Gastrocnemius medialis (tissue), 4 donors: ENCODE data around the gene LGALS4. TPM values are rescaled to one million over a fixed set of nuclear protein-coding genes. Genes with fewer than 3 reads are reported as not detected.
"Not testable (repeated sequence)": the region's sequence is repeated elsewhere in the genome, so short reads cannot be mapped to it uniquely, and the experiment has no call there.

ENCODE experiments used
- ATAC-seq, 2 donors: fragments of 150-250 bp; one replicate each; pipeline ENCODE4 v1.9.1; 2016
- DNase-seq, 2 donors: peaks; one replicate each; pipeline ENCODE4 v3.0.0-alpha.2; 2019
- H3K27ac ChIP-seq, 4 donors: fragments of 200-600 bp; sonication (generic); 1 replicate in 1 of 4; 2 replicates in 3 of 4; pipeline ENCODE4 v1.5.1; 2016 to 2018; ENCODE audit warnings: mild to moderate bottlenecking in 2 of 4, moderate library complexity in 1 of 4
- H3K27me3 ChIP-seq, 3 donors: fragments of 200-600 bp; sonication (generic) in 2 of 3; 1 replicate in 1 of 3; 2 replicates in 2 of 3; pipeline versions ENCODE4 v1.5.1 to v1.6.0; 2016 to 2019; ENCODE audit warnings: mild to moderate bottlenecking in 1 of 3, moderate library complexity in 1 of 3
- H3K36me3 ChIP-seq, 2 donors: fragments of 200-600 bp; sonication (generic) in 1 of 2; one replicate each; pipeline ENCODE4 v1.5.1; 2017 to 2018
- H3K4me1 ChIP-seq, 2 donors: fragments of 200-600 bp; sonication (generic) in 1 of 2; one replicate each; pipeline ENCODE4 v1.5.1; 2016 to 2017; ENCODE audit warnings: mild to moderate bottlenecking in 2 of 2
- H3K4me3 ChIP-seq, 4 donors: fragments of 200-600 bp; sonication (generic) in 3 of 4; 1 replicate in 1 of 4; 2 replicates in 3 of 4; pipeline ENCODE4 v1.5.1; 2016 to 2019; ENCODE audit warnings: mild to moderate bottlenecking in 2 of 4
- H3K9me3 ChIP-seq, 3 donors: fragments of 200-600 bp; sonication (generic) in 2 of 3; 1 replicate in 1 of 3; 2 replicates in 2 of 3; pipeline ENCODE4 v1.5.1; 2016 to 2019
- CTCF ChIP-seq, 5 experiments: fragments of 450-650 bp in 3 of 5; fragments of 200-600 bp in 2 of 5; sonication (generic) in 2 of 5; IDR thresholded peaks in 4 of 5; conservative IDR thresholded peaks in 1 of 5; 1 replicate in 4 of 5; 2 replicates in 1 of 5; pipeline ENCODE4 v1.5.1; 2016 to 2019; ENCODE audit warnings: antibody characterized with exemption in 5 of 5, mild to moderate bottlenecking in 3 of 5, moderate library complexity in 3 of 5
- POLR2A ChIP-seq, 2 donors: fragments of 450-650 bp; IDR thresholded peaks; one replicate each; pipeline ENCODE4 v1.6.1; 2017; ENCODE audit warnings: antibody characterized with exemption in 2 of 2, mild to moderate bottlenecking in 2 of 2, moderate library complexity in 2 of 2
- in situ Hi-C, 4 donors: fragments of 200-750 bp; cut with MboI; loops; one replicate each; pipeline versions ENCODE4 v1.15.0 to v1.8.0; 2017; ENCODE audit warnings: low sequenced_read_pairs in 4 of 4
- intact Hi-C: fragments of 100-400 bp; cut with DNase I; formaldehyde crosslinking; loops from one replicate; pipeline ENCODE4 v1.15.1; 2023; ENCODE audit warnings: low total_unique reads
- total RNA-seq, 4 donors: library from RNA; depleted of rRNA; stranded (reverse); fragments of >200 nt; gene quantifications; one replicate each; pipeline versions ENCODE4 v1.1.0 to v1.2.3, GENCODE V29; 2016

The LGALS4 gene
- total RNA-seq, 4 donors from 2014 or later = 0.55 to 14.2 (median 1.2) TPM; not detected in 1

- in situ Hi-C loops (loop anchor here in 2 of 4 donors (10.0 to 25.0 kb wide), 3 partner anchors 74 to 444 kb away; partner anchors contain the start of genes ACTN4 (in 1 of the 2), GGN (in 1 of the 2) and SPRED3 (in 1 of the 2)), intact Hi-C loops (loop anchor here (1.0 to 10.0 kb wide), 7 partner anchors 18 to 574 kb away; partner anchors contain the start of genes HNRNPL, MRPS12, NFKBIB and RYR1)
- H3K4me1 ChIP-seq = peaks cover 49 to 60% of the 10 kb centered on the region in 2 donors
- DNase-seq (peak in 1 of 2 donors; percentile 81), ATAC-seq (peak; percentile 23 to 24)
- peak overlapping the region; percentile 91 to 100 (median 98) for H3K27ac ChIP-seq
- H3K4me3 ChIP-seq = peak overlapping the region; percentile 63 to 83 (median 74)
- H3K9me3 ChIP-seq = no peaks in the 10 kb centered on the region
- no peaks in the 10 kb centered on the region for H3K27me3 ChIP-seq
- peaks cover 0 to 34% of the 10 kb centered on the region in 2 donors for H3K36me3 ChIP-seq
- TF ChIP-seq CTCF (IDR thresholded peaks at IDR 0.05 in 4 of 5, conservative IDR thresholded peaks at IDR 0.05 in 1 of 5) (no peak), POLR2A (IDR thresholded peaks at IDR 0.05) (no peak)
Observed at GRCh38 chr19:38831142-38831605, 18.4 kb upstream of the LGALS4 start.

- Histone ChIP-seq H3K27ac (peak overlapping the region; percentile 91 to 100 (median 98)), H3K27me3 (no peaks in the 10 kb centered on the region), H3K36me3 (peaks cover 0 to 29% of the 10 kb centered on the region in 2 donors), H3K9me3 (no peaks in the 10 kb centered on the region), H3K4me3 (peak overlapping the region; percentile 63 to 83 (median 74)), H3K4me1 (peaks cover 48 to 62% of the 10 kb centered on the region in 2 donors)
- DNase-seq (no peak), ATAC-seq (no peak)
- intact Hi-C loops = loop anchor here (2.0 to 10.0 kb wide), 5 partner anchors 61 to 575 kb away; partner anchors contain the start of genes MRPS12, RYR1, SARS2 and ZFP36
- TF ChIP-seq CTCF (IDR thresholded peaks at IDR 0.05 in 4 of 5, conservative IDR thresholded peaks at IDR 0.05 in 1 of 5) = no peak
- no peak for TF ChIP-seq POLR2A (IDR thresholded peaks at IDR 0.05)
- in situ Hi-C loops = loop anchor here in 2 of 4 donors (10.0 to 25.0 kb wide), 3 partner anchors 75 to 443 kb away; partner anchors contain the start of genes ACTN4 (in 1 of the 2), GGN (in 1 of the 2) and SPRED3 (in 1 of the 2)
Observed at GRCh38 chr19:38830039-38830733, 17.4 kb upstream of the LGALS4 start.

- H3K27me3 ChIP-seq, DNase-seq, H3K9me3 ChIP-seq, H3K4me3 ChIP-seq, intact Hi-C loops, ATAC-seq: not testable (repeated sequence)
- peak overlapping the region in 3 of 4 donors; percentile 97 to 100 (median 98) for H3K27ac ChIP-seq
- peaks cover 0 to 29% of the 10 kb centered on the region in 2 donors for H3K36me3 ChIP-seq
- in situ Hi-C loops = loop anchor here in 1 of 4 donors (25.0 kb wide), 2 partner anchors 192 to 442 kb away; partner anchors contain the start of genes ACTN4, GGN and SPRED3
- H3K4me1 ChIP-seq = peaks cover 49 to 63% of the 10 kb centered on the region in 2 donors
Observed at GRCh38 chr19:38829203-38829602, 16.5 kb upstream of the LGALS4 start.

- in situ Hi-C loops (loop anchor here in 1 of 4 donors (25.0 kb wide), 2 partner anchors 190 to 440 kb away; partner anchors contain the start of genes ACTN4, GGN and SPRED3), intact Hi-C loops (no loop called here)
- ATAC-seq (no peak), DNase-seq (no peak)
- Histone ChIP-seq H3K27me3 (no peaks in the 10 kb centered on the region), H3K4me3 (no peak overlapping the region), H3K27ac (peak overlapping the region; percentile 30 to 72 (median 48)), H3K9me3 (no peaks in the 10 kb centered on the region), H3K4me1 (peaks cover 41 to 51% of the 10 kb centered on the region in 2 donors), H3K36me3 (peaks cover 0 to 38% of the 10 kb centered on the region in 2 donors)
- TF ChIP-seq POLR2A (IDR thresholded peaks at IDR 0.05) (no peak), CTCF (IDR thresholded peaks at IDR 0.05 in 4 of 5, conservative IDR thresholded peaks at IDR 0.05 in 1 of 5) (no peak)
Observed at GRCh38 chr19:38826856-38827551, 14.3 kb upstream of the LGALS4 start.

- in situ Hi-C loops = loop anchor here in 1 of 4 donors (25.0 kb wide), 2 partner anchors 189 to 439 kb away; partner anchors contain the start of genes ACTN4, GGN and SPRED3
Observed at GRCh38 chr19:38825936-38826335, 13.2 kb upstream of the LGALS4 start.

GRCh38 chr19:38821230-38821825 lies 8.6 kb upstream of the LGALS4 start:
- intact Hi-C loops, H3K27me3 ChIP-seq, ATAC-seq, H3K9me3 ChIP-seq, H3K27ac ChIP-seq, in situ Hi-C loops, H3K4me3 ChIP-seq, DNase-seq: not testable (repeated sequence)
- Histone ChIP-seq H3K4me1 (peaks cover 25 to 35% of the 10 kb centered on the region in 2 donors), H3K36me3 (peaks cover 0 to 26% of the 10 kb centered on the region in 2 donors)

More at GRCh38 chr19:38825936-38826335, 13.2 kb upstream of the LGALS4 start:
- intact Hi-C loops, DNase-seq, H3K9me3 ChIP-seq, H3K4me3 ChIP-seq, ATAC-seq, H3K27me3 ChIP-seq: not testable (repeated sequence)
- Histone ChIP-seq H3K36me3 (peaks cover 0 to 38% of the 10 kb centered on the region in 2 donors), H3K27ac (peak overlapping the region; percentile 38 to 72 (median 48)), H3K4me1 (peaks cover 40 to 54% of the 10 kb centered on the region in 2 donors)
